ENCODE data around the gene GLDN. TPM values are rescaled to one million over a fixed set of nuclear protein-coding genes. Genes with fewer than 3 reads are reported as not detected.
A peak's percentile ranks its signal among the peaks of the same experiment; 100 is the strongest.

The GLDN gene
- polyA plus RNA-seq, 2 of the 4 experiments (the other 2 are of a cell fraction), result 0.03 to 0.25 TPM

- H3K27ac ChIP-seq, result no peak overlapping the region
- FAIRE-seq (no peak), ATAC-seq (no peak), DNase-seq (ENCODE audit: low read depth in 1 of 2, low spot score in 1 of 2) (no peak)
- 83% methylated on average over 12 of the region's 12 CpGs for WGBS (ENCODE audit: missing lambda C conversion rate)
- TF ChIP-seq EHMT2 (IDR thresholded peaks at IDR 0.05; ENCODE audit: low read depth) (no peak), ZNF302 (CRISPR knock-in tag; IDR thresholded peaks at IDR 0.05) (no peak), PHF8 (IDR thresholded peaks at IDR 0.05; ENCODE audit: borderline replicate concordance, low read depth) (no peak), FOXS1 (CRISPR knock-in tag; IDR thresholded peaks at IDR 0.05) (no peak), ZSCAN20 (CRISPR knock-in tag; IDR thresholded peaks at IDR 0.05) (no peak), CBX8 (IDR thresholded peaks at IDR 0.05) (no peak), SREBF2 (IDR thresholded peaks at IDR 0.05) (no peak), CHD4 (IDR thresholded peaks at IDR 0.05; ENCODE audit: borderline replicate concordance) (no peak)
- TF ChIP-seq, protein P1, sequence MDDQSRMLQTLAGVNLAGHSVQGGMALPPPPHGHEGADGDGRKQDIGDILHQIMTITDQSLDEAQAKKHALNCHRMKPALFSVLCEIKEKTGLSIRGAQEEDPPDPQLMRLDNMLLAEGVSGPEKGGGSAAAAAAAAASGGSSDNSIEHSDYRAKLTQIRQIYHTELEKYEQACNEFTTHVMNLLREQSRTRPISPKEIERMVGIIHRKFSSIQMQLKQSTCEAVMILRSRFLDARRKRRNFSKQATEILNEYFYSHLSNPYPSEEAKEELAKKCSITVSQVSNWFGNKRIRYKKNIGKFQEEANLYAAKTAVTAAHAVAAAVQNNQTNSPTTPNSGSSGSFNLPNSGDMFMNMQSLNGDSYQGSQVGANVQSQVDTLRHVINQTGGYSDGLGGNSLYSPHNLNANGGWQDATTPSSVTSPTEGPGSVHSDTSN (IDR thresholded peaks at IDR 0.05), result no peak
- TF ChIP-seq, protein P2, sequence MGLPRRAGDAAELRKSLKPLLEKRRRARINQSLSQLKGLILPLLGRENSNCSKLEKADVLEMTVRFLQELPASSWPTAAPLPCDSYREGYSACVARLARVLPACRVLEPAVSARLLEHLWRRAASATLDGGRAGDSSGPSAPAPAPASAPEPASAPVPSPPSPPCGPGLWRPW (IDR thresholded peaks at IDR 0.05), result no peak
- TF ChIP-seq, protein P3, sequence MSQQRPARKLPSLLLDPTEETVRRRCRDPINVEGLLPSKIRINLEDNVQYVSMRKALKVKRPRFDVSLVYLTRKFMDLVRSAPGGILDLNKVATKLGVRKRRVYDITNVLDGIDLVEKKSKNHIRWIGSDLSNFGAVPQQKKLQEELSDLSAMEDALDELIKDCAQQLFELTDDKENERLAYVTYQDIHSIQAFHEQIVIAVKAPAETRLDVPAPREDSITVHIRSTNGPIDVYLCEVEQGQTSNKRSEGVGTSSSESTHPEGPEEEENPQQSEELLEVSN (IDR thresholded peaks at IDR 0.05; ENCODE audit: borderline replicate concordance, low read depth), result no peak
- no peaks in the 10 kb centered on the region for H3K9me3 ChIP-seq
- no peak overlapping the region for H3K4me3 ChIP-seq
- ChIA-PET CTCF (interaction anchor here (1.0 to 10.1 kb wide), 5 partner anchors 15 to 224 kb away, joined by 3 to 96 read pairs (median 22); no protein-coding TSS in a partner anchor), POLR2A (no interaction called here)
- no peaks in the 10 kb centered on the region for H3K4me1 ChIP-seq
- H3K4me2 ChIP-seq, result no peak overlapping the region
These were observed 45.0 kb downstream of the GLDN start for GRCh38 chr15:51386486-51386885.

GRCh38 chr15:51386960-51387698 is 45.7 kb downstream of the GLDN start:
- ATAC-seq (no peak), DNase-seq (ENCODE audit: low read depth in 1 of 2, low spot score in 1 of 2) (no peak), FAIRE-seq (no peak)
- Histone ChIP-seq H3K4me2 (no peak overlapping the region), H3K4me1 (no peaks in the 10 kb centered on the region), H3K9me3 (no peaks in the 10 kb centered on the region), H3K4me3 (no peak overlapping the region), H3K27ac (no peak overlapping the region)
- TF ChIP-seq, protein P4, sequence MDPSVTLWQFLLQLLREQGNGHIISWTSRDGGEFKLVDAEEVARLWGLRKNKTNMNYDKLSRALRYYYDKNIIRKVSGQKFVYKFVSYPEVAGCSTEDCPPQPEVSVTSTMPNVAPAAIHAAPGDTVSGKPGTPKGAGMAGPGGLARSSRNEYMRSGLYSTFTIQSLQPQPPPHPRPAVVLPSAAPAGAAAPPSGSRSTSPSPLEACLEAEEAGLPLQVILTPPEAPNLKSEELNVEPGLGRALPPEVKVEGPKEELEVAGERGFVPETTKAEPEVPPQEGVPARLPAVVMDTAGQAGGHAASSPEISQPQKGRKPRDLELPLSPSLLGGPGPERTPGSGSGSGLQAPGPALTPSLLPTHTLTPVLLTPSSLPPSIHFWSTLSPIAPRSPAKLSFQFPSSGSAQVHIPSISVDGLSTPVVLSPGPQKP (IDR thresholded peaks at IDR 0.05; ENCODE audit: low read depth, low read length), result no peak
- TF ChIP-seq MAFK (IDR thresholded peaks at IDR 0.05; ENCODE audit: partially characterized antibody), result peak; percentile 10
- CTCF ChIA-PET, result interaction anchor here (1.0 to 10.1 kb wide), 5 partner anchors 15 to 224 kb away, joined by 3 to 96 read pairs (median 22); no protein-coding TSS in a partner anchor
- POLR2A ChIA-PET, result no interaction called here
- WGBS (ENCODE audit: missing lambda C conversion rate), result 62% methylated on average over 10 of the region's 10 CpGs

- no peak overlapping the region for H3K27ac ChIP-seq
- H3K4me3 ChIP-seq, result no peak overlapping the region
- ChIA-PET POLR2A (no interaction called here), CTCF (interaction anchor here (1.2 to 10.1 kb wide), 5 partner anchors 12 to 225 kb away, joined by 3 to 96 read pairs (median 22); no protein-coding TSS in a partner anchor)
- H3K9me3 ChIP-seq, result no peaks in the 10 kb centered on the region
- no peak for FAIRE-seq
- H3K4me2 ChIP-seq, result no peak overlapping the region
- 85% methylated on average over 3 of the region's 3 CpGs for WGBS (ENCODE audit: missing lambda C conversion rate)
- no peak for ATAC-seq
- DNase-seq (ENCODE audit: low read depth in 1 of 2, low spot score in 1 of 2), result no peak
- H3K4me1 ChIP-seq, result no peaks in the 10 kb centered on the region
- TF ChIP-seq CBX8 (IDR thresholded peaks at IDR 0.05) (no peak), ZC3H11A (IDR thresholded peaks at IDR 0.05) (no peak), TFCP2L1 (CRISPR knock-in tag; IDR thresholded peaks at IDR 0.05) (no peak), ZNF302 (CRISPR knock-in tag; IDR thresholded peaks at IDR 0.05) (no peak), MYC (IDR thresholded peaks at IDR 0.05; ENCODE audit: borderline replicate concordance, low read length) (no peak), RFX5 (IDR thresholded peaks at IDR 0.05) (no peak), PHF8 (IDR thresholded peaks at IDR 0.05; ENCODE audit: borderline replicate concordance, low read depth) (no peak), RAD21 (conservative IDR thresholded peaks at IDR 0.05 in 1 of 2, IDR thresholded peaks at IDR 0.05 in 1 of 2) (no peak), USF2 (IDR thresholded peaks at IDR 0.05) (no peak), BHLHE40 (IDR thresholded peaks at IDR 0.05; ENCODE audit: low read depth, low read length) (no peak), POLR2AphosphoS2 (conservative IDR thresholded peaks at IDR 0.05; ENCODE audit: low read length) (no peak), SREBF2 (IDR thresholded peaks at IDR 0.05) (no peak), HEYL (CRISPR knock-in tag; IDR thresholded peaks at IDR 0.05) (no peak)
- TF ChIP-seq, protein P1 (IDR thresholded peaks at IDR 0.05), result no peak
- TF ChIP-seq, protein P5, sequence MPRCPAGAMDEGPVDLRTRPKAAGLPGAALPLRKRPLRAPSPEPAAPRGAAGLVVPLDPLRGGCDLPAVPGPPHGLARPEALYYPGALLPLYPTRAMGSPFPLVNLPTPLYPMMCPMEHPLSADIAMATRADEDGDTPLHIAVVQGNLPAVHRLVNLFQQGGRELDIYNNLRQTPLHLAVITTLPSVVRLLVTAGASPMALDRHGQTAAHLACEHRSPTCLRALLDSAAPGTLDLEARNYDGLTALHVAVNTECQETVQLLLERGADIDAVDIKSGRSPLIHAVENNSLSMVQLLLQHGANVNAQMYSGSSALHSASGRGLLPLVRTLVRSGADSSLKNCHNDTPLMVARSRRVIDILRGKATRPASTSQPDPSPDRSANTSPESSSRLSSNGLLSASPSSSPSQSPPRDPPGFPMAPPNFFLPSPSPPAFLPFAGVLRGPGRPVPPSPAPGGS (IDR thresholded peaks at IDR 0.05), result no peak
These were observed 46.2 kb downstream of the GLDN start for GRCh38 chr15:51387699-51388041.
